DOHH2 (cell line): ENCODE measurements around the gene KCNC4.

Source experiments
- H3F3A ChIP-seq: fragments of 200-600 bp; sonication (generic), shearing (Covaris generic); 2 replicates; pipeline ENCODE4 v1.6.0; 2016; ENCODE audit warnings: antibody characterized with exemption, mild to moderate bottlenecking; ENCODE audit not compliant: control insufficient read depth, insufficient read depth
- H3K27ac ChIP-seq: fragments of 200-600 bp; sonication (generic); 2 replicates; pipeline ENCODE4 v1.5.1; 2014; ENCODE audit warnings: low read depth, mild to moderate bottlenecking, low read length, moderate library complexity
- H3K27me3 ChIP-seq: fragments of 200-600 bp; sonication (generic); 2 replicates; pipeline ENCODE4 v1.6.1; 2014; ENCODE audit warnings: mild to moderate bottlenecking, low read length, mixed read lengths; ENCODE audit not compliant: control insufficient read depth
- H3K36me3 ChIP-seq: fragments of 200-600 bp; sonication (generic); 2 replicates; pipeline ENCODE4 v1.6.1; 2014; ENCODE audit warnings: mild to moderate bottlenecking, low read length, moderate library complexity, mixed read lengths; ENCODE audit not compliant: control insufficient read depth
- H3K4me1 ChIP-seq: fragments of 200-600 bp; sonication (generic); 2 replicates; pipeline ENCODE4 v1.6.1; 2014; ENCODE audit warnings: mild to moderate bottlenecking, low read length, mixed read lengths; ENCODE audit not compliant: control insufficient read depth
- H3K4me2 ChIP-seq: fragments of 200-600 bp; sonication (generic); 2 replicates; pipeline ENCODE4 v1.6.0; 2014; ENCODE audit warnings: mild to moderate bottlenecking, low read length, moderate library complexity
- H3K4me3 ChIP-seq: fragments of 200-600 bp; sonication (generic); 2 replicates; pipeline ENCODE4 v1.5.1; 2014; ENCODE audit warnings: mild to moderate bottlenecking, low read length, mixed read lengths
- H3K79me2 ChIP-seq: fragments of 200-600 bp; sonication (generic); 2 replicates; pipeline ENCODE4 v1.6.1; 2014; ENCODE audit warnings: mild to moderate bottlenecking, low read length, mixed read lengths; ENCODE audit not compliant: control insufficient read depth
- H3K9me2 ChIP-seq: fragments of 200-600 bp; sonication (generic); replicated peaks from 2 replicates; pipeline ENCODE4 v1.6.1; 2014; ENCODE audit warnings: mild to moderate bottlenecking, low read length, mixed read lengths; ENCODE audit not compliant: control insufficient read depth
- H3K9me3 ChIP-seq: fragments of 200-600 bp; sonication (generic); 2 replicates; pipeline ENCODE4 v1.6.1; 2014; ENCODE audit warnings: antibody characterized with exemption, low read length, mixed read lengths; ENCODE audit not compliant: control insufficient read depth, insufficient read depth
- H4K20me1 ChIP-seq: fragments of 200-600 bp; sonication (generic); 2 replicates; pipeline ENCODE4 v1.6.0; 2014; ENCODE audit warnings: low read depth, mild to moderate bottlenecking, antibody characterized with exemption, low read length, moderate library complexity; ENCODE audit not compliant: control insufficient read depth, insufficient read depth
- EZH2phosphoT487 ChIP-seq: fragments of 200-600 bp; sonication (generic); IDR thresholded peaks from 2 replicates; pipeline ENCODE4 v1.6.1; 2017; ENCODE audit warnings: borderline replicate concordance, mild to moderate bottlenecking, antibody characterized with exemption, low read length, moderate library complexity, mixed read lengths
- TF ChIP-seq, protein P1 (sequence below): fragments of 200-600 bp; sonication (generic); IDR thresholded peaks from one replicate; pipeline ENCODE4 v1.5.1; 2014; ENCODE audit warnings: antibody characterized with exemption, mild to moderate bottlenecking, low read depth, low read length; ENCODE audit not compliant: poor library complexity, severe bottlenecking

KCNC4 gene

DNA sequence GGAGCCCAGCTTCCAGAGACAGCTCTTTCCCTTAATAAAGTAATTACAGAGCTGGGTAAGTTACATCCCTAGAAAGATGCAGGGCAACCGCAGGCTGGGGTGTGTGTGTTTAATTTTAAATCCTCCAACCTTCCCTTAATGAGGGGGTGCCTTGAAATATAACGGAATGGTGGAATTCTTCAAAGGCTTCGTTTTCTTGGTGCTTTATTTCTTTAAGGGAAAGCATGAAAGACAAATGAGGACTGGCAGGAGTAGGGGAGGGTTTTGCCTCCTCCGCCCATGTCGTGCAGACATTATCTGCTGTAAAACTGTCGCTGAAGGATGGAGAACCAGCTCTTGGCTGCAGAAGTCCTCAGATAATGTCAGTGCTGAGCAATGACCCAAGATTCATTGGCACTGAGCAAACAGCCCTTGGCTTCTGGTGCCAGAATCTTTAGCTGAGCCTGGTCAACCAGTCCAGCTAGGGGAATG is 44.3 kb upstream of the KCNC4 start:
- peaks cover 4% of the 10 kb centered on the region; the same call in 1 of the 2 replicates for H3K27me3 ChIP-seq
- no peaks in the 10 kb centered on the region for H3K79me2 ChIP-seq
- TF ChIP-seq EZH2phosphoT487: no peak
- TF ChIP-seq, protein P1, sequence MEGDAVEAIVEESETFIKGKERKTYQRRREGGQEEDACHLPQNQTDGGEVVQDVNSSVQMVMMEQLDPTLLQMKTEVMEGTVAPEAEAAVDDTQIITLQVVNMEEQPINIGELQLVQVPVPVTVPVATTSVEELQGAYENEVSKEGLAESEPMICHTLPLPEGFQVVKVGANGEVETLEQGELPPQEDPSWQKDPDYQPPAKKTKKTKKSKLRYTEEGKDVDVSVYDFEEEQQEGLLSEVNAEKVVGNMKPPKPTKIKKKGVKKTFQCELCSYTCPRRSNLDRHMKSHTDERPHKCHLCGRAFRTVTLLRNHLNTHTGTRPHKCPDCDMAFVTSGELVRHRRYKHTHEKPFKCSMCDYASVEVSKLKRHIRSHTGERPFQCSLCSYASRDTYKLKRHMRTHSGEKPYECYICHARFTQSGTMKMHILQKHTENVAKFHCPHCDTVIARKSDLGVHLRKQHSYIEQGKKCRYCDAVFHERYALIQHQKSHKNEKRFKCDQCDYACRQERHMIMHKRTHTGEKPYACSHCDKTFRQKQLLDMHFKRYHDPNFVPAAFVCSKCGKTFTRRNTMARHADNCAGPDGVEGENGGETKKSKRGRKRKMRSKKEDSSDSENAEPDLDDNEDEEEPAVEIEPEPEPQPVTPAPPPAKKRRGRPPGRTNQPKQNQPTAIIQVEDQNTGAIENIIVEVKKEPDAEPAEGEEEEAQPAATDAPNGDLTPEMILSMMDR: no peak
- no peaks in the 10 kb centered on the region for H3K4me1 ChIP-seq
- H3F3A ChIP-seq: no peaks in the 10 kb centered on the region
- H3K9me2 ChIP-seq: no peaks in the 10 kb centered on the region
- H3K36me3 ChIP-seq: no peaks in the 10 kb centered on the region
- no peak overlapping the region for H3K4me2 ChIP-seq
- no peak overlapping the region for H3K27ac ChIP-seq
- no peaks in the 10 kb centered on the region for H4K20me1 ChIP-seq
- H3K4me3 ChIP-seq: no peak overlapping the region
- no peaks in the 10 kb centered on the region for H3K9me3 ChIP-seq

DNA sequence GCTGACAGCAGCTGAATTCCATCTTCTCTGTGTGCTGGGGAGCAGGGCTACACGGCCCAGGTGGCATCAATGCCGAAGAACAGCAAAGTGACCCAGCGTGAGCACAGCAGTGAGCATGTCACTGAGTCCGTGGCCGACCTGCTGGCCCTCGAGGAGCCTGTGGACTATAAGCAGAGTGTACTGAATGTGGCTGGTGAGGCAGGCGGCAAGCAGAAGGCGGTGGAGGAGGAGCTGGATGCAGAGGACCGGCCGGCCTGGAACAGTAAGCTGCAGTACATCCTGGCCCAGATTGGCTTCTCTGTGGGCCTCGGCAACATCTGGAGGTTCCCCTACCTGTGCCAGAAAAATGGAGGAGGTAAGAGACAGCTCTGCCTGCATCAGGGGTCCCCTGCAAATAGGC is 43.3 kb upstream of the KCNC4 start:
- H3K4me2 ChIP-seq: no peak overlapping the region
- no peak for TF ChIP-seq EZH2phosphoT487
- TF ChIP-seq, protein P1: no peak

DNA sequence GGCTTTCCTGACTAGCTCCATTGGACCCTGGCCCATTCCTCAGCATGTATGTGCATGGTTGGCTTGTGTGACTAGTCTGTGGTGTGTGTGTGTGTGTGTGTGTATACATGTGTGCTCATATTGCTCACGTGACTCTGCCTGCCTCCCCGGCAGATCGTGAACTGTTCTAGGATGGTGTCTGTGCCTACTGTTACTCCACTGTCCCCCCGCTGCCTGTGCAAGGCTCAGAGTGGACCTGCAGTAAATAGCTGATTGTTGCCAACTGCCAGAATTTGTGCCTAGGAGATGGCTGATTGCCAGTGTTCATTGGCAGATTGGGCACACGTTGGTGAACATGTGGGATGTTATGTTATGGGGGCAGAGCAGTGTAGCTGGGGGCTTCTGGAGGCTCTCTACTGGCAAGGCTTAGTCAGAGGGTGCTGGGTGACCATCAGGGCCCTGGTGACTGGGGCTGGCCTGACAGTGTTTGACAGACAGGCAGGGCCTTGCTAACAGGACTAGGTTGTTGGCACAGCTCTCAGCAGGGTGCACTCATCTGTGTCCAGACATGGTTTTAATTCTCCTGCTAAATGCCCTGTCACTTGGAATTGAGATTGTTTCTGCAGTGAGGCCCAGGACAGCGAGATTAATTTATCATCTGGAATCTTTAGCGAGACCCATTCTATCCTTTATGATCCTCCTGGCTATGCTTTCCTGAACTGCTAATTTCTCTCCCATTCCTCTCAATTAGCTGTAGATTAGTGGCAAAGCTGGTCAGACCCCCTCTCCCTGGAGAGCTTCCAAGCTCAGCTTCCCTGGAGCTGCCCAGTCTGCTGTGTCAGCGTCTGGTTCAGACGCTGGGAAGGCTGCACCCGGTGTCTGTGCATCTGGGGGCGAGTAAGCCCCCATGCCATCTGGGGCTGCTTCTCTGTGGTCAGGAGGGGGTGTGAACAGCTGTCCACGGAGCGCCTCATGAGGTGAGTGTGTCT is 39.1 kb upstream of the KCNC4 start:
- Histone ChIP-seq H3F3A (no peaks in the 10 kb centered on the region), H3K36me3 (no peaks in the 10 kb centered on the region), H3K9me3 (no peaks in the 10 kb centered on the region)

More for the DNA sequence above, 43.3 kb upstream of the KCNC4 start:
- Histone ChIP-seq H3F3A (no peaks in the 10 kb centered on the region), H3K79me2 (no peaks in the 10 kb centered on the region), H3K27ac (no peak overlapping the region), H3K36me3 (no peaks in the 10 kb centered on the region), H3K9me2 (no peaks in the 10 kb centered on the region), H3K9me3 (no peaks in the 10 kb centered on the region), H4K20me1 (no peaks in the 10 kb centered on the region), H3K27me3 (peaks cover 4% of the 10 kb centered on the region; the same call in 1 of the 2 replicates), H3K4me3 (no peak overlapping the region), H3K4me1 (no peaks in the 10 kb centered on the region)

More for the DNA sequence above, 39.1 kb upstream of the KCNC4 start:
- H3K27ac ChIP-seq: no peak overlapping the region
- H3K9me2 ChIP-seq: no peaks in the 10 kb centered on the region
- no peak for TF ChIP-seq EZH2phosphoT487
- TF ChIP-seq, protein P1: no peak
- no peak overlapping the region for H3K4me3 ChIP-seq
- H3K4me1 ChIP-seq: no peaks in the 10 kb centered on the region
- peaks cover 11% of the 10 kb centered on the region; the same call in 1 of the 2 replicates for H3K27me3 ChIP-seq
- peaks cover 3% of the 10 kb centered on the region; the same call in 1 of the 2 replicates for H4K20me1 ChIP-seq
- no peaks in the 10 kb centered on the region for H3K79me2 ChIP-seq
- no peak overlapping the region for H3K4me2 ChIP-seq
